Skin of body (tissue), 2 donors: Measurements from ENCODE around the gene CSK. TPM values are rescaled to one million over a fixed set of nuclear protein-coding genes. Genes with fewer than 3 reads are reported as not detected.
A peak's percentile ranks its signal among the peaks of the same experiment; 100 is the strongest.

Experiments used
- DNase-seq: peaks from one replicate; lab custom pipeline; 2025; lab: John Stamatoyannopoulos, UW
- total RNA-seq: library from RNA; depleted of rRNA; stranded (reverse); fragments of >200 nt; gene quantifications from one replicate; pipeline ENCODE4 v1.2.3, GENCODE V29; 2014

The CSK gene
- total RNA-seq, 1 donor from 2014 or later, result 21.4 TPM

GRCh38 chr15:74787251-74788041, 5.6 kb downstream of the CSK start:
- no peak for DNase-seq

- no peak for DNase-seq
Observed at GRCh38 chr15:74788042-74788682, 6.3 kb downstream of the CSK start.

- no peak for DNase-seq
Observed at GRCh38 chr15:74788683-74789151, 6.8 kb downstream of the CSK start.

- no peak for DNase-seq
Observed at GRCh38 chr15:74789171-74789631, 7.3 kb downstream of the CSK start.

DNA sequence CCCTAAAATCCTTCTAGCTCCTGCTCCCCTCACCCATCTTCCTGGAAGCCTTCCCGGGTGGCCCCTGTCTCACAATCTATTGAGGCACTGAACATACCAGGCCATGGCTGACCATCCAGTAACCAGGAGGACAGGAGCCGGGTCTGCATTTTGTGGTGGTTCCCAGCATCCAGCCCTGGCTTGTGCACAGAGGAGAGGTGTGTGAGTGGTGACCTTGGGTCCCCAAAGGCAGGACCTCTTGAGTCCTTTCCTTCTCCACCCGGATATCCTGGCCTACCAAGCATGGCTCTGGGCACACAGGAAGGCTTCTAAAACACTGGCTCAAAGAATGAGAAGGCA, 7.8 kb downstream of the CSK start:
- no peak for DNase-seq

DNA sequence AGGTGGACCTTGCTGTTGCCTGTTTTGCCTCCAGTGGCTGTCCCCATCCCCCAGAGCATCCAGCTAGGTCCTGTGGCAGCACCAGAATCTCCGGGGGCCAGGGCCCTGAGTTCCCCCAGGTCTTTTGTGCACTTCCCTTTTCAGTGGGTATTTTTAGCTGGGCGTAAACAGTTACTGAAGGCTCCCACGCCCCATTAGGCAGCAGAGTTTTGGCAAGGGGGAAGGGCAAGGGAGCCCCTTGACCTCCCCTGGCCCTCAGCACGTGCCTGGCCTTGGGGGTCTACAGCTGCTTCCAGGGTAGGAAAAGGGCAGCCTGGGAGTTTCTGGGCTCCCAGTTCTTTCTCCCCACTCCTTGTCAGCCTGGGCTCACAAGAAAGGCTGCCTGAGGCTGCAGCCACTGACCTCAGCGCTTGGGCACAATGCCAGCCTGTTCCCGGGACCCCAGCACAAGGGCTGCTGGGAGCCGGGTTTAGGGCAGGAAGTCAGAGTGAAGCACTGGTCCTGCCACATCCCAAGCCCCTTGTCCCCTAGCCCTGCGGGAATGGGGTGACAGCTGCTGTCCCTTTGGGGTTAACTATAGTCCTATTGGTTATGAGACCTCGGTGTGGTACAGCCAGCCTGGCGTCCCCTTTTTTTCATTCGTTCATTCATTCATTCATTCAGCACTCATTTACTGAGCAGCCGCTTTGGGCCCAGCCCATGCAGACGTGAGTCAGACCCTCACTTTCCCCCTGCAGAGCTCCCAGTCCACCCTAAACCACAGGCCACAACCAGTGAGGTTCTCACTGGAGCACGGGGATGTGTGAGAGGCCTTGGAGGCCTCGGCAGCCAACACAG, 8.4 kb downstream of the CSK start:
- peak; percentile 50 for DNase-seq

GRCh38 chr15:74791007-74791406, 9.1 kb downstream of the CSK start:
- no peak for DNase-seq

- DNase-seq, result no peak
Observed at GRCh38 chr15:74791667-74792066, 9.8 kb downstream of the CSK start.

DNA sequence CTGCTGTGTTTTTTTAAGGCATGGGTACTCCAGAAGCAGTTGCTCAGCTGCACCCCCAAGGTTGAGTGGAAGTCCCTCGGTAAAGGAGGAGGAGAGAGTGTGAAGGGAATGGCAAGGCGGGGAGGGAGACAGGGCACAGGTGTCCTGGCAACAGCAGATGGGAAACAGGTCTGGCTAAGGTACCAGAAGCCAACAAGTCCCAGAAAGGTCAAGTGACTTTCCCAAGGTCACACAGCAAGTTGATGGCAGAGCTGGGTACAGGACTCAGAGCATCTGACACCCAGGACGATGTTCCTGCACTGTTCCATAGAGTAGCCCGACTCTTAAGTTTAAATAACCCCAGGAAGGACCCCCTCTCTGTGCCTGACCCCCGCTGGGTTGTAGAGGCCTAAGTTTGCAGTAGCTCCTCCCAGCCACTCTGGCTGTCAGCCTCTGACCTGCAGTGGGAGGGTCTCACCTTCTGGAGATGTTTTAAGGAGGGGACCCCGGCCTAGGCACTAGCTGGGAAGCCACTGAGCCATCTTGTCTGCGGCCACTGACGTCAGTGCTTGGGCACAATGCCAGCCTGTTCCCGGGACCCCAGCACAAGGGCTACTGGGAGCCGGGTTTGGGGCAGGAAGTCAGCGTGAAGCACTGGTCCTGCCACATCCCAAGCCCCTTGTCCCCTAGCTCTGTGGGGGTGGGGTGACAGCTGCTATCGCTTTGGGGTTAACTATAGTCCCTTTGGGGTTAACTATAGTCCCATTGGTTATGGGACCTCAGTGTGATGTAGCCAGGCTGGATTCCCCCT, 10.5 kb downstream of the CSK start:
- DNase-seq, result no peak

- no peak for DNase-seq
Observed at GRCh38 chr15:74793135-74794028, 11.5 kb downstream of the CSK start.

GRCh38 chr15:74794248-74794969, 12.5 kb downstream of the CSK start:
- no peak for DNase-seq

DNA sequence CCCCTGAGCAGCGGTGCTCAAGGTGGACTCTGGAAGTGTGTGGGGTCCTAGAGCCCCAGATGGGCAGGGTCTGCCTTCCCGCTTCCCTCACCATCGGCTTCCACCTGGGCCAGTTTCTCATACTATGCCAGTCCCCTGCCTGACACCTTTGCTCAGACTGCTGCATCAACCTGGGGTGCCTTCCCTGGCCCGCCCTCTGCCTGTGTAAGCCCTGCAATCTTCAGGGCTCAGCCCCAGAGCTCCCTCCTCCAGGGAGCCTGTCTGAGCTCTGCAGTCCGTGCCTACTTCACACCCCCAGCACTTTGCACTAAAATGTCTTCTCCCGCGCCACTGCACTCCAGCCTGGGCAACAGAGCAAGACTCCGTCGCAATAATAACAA, 13.1 kb downstream of the CSK start:
- no peak for DNase-seq

DNA sequence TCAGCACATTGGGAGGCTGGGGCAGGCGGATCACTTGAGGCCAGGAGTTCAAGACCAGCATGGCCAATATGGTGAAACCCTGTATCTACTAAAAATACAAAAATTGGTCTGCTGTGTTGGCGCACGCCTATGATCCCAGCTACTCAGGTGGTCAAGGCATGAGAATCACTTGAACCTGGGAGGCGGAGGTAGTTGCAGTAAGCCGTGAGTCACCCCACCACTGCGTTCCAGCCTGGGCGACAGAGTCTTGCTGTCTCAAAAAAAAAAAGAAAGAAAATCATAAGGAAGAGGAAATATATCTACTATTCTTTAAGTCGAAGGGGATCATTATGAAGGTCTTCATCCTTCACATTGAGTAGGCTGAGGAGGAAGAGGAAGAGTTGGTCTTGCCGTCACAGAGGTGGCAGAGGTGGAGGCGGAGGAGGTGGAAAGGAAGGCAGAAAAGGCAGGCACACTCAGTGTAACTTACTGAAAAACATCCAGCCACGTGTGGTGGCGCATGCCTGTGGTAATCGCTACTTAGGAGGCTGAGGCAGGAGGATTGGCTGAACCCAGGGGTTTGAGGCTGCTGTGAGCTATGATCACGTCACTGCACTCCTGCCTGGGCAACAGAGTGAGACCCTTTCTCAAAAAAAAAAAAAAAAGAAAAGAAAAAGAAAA, 14.2 kb downstream of the CSK start:
- DNase-seq, result no peak

DNA sequence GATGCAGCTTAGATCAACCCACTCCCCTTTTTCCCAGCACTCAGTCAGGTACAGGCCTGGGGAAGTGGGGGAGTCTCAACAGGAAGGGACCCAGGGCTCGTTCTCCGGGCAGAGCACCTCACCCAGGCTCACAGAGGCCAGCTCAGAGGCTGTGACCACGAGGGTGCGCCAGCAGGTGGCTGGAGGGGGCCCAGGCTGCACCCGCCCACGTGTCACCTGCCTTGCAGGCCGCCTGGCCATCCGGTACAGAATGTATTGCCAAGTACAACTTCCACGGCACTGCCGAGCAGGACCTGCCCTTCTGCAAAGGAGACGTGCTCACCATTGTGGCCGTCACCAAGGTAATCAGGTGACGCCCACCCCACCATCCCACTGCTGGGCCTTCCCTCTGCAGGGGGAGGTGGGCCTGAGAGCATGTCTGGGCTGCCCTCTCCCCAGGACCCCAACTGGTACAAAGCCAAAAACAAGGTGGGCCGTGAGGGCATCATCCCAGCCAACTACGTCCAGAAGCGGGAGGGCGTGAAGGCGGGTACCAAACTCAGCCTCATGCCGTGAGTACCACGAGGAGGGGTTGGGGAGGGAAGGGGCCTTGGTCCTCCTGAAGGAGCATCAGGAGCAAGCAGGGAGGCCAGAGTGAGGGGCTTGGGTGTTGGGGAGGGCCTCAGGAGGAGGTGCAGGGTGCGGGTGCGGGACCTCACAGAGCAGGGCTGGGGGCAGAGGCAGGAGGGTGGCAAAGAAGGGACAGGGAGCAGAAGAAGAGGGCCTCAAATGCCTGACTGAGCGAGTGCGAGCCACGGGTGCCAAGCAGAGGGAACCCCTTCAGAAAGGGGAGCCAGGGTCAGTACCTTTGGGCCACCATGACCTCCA, 16.7 kb downstream of the CSK start:
- no peak for DNase-seq

DNA sequence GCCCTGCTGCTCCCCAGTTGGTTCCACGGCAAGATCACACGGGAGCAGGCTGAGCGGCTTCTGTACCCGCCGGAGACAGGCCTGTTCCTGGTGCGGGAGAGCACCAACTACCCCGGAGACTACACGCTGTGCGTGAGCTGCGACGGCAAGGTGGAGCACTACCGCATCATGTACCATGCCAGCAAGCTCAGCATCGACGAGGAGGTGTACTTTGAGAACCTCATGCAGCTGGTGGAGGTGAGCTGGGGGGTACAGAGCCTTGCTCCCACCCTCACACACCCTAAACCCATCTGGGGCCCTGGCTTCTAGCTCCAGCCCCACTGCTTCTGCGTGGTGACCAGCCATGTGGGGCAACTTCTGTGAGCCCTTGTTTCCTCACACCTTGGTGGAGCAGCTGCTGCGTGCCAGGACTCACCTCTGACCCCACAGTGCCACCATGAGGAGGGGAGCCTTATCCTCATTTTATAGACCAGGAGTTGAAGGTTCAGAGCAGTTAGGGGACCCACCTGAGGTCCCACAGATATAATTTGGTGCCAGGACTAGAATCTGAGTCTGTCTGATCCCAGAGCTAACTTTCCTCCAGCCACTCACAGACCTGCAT, 17.5 kb downstream of the CSK start:
- no peak for DNase-seq

DNA sequence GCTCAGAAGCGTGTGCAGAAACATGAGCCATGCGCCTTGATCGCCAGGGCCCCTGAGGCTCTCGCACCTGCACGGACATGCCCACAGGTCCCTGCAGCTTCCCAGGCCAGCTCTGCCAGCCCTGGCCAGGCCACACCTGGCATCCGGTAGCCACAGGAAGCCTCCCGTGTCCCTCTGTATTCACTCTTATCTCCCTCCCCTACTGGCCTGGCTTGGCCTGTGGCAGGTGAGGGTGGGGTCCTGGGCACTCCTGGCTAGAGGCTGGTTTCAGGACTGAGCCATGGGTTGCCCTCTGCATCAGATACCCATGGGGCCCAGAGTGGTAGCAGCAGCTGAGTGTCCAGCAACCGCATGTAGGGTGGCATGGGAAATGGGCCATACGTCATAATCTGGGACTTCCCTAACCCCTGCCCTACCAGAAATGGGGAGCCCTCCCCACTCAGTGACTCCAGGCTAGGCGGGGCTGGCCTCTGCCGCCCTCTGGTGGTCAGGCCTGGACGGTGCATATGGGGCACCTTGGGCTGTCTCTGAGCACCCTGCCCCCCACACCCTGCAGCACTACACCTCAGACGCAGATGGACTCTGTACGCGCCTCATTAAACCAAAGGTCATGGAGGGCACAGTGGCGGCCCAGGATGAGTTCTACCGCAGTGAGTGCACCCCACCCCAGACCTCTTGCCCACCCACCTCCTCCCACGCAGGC, 18.1 kb downstream of the CSK start:
- DNase-seq, result peak; percentile 23

DNA sequence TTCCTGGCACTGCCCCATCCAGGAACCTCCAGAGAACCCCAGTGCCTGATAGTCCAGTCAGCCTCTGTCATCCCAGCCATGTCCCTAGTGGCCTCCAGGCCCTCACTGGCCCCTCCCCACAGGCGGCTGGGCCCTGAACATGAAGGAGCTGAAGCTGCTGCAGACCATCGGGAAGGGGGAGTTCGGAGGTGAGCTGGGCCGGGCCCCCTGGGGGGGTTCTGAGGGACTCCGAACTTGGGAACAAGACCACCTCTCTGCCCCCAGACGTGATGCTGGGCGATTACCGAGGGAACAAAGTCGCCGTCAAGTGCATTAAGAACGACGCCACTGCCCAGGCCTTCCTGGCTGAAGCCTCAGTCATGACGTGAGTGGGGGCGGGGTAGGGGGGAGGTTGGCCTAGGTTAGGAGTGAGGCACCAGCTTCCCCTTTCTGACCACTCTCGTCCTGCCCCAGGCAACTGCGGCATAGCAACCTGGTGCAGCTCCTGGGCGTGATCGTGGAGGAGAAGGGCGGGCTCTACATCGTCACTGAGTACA, 18.7 kb downstream of the CSK start:
- DNase-seq, result no peak
